ENCODE results near the gene CENPQ. TPM values are rescaled to one million over a fixed set of nuclear protein-coding genes. Genes with fewer than 3 reads are reported as not detected.
A peak's percentile ranks its signal among the peaks of the same experiment; 100 is the strongest.

CENPQ gene
- total RNA-seq, 1 donor from 2014 or later: 48.8 TPM

- no peaks in the 10 kb centered on the region for H3K27me3 ChIP-seq
- Mint-ChIP-seq H3K27me3 (ENCODE audit: insufficient read depth, low read depth) (no peaks in the 10 kb centered on the region), H3K4me1 (no peaks in the 10 kb centered on the region), H3K4me3 (no peak overlapping the region), H3K27ac (no peak overlapping the region), H3K36me3 (no peaks in the 10 kb centered on the region), H3K9me3 (no peaks in the 10 kb centered on the region)
- no peak for DNase-seq (ENCODE audit: low spot score)
- H2AFZ ChIP-seq (replicated peaks): peak overlapping the region; percentile 72
- H3K27ac ChIP-seq: no peak overlapping the region
- H3K9ac ChIP-seq: no peak overlapping the region
- no peaks in the 10 kb centered on the region for H3K36me3 ChIP-seq
- TF ChIP-seq EZH2phosphoT487 (IDR thresholded peaks at IDR 0.05) (no peak), EZH2 (IDR thresholded peaks at IDR 0.05) (no peak), CTCF (IDR thresholded peaks at IDR 0.05) (no peak)
- no peaks in the 10 kb centered on the region for H3K9me3 ChIP-seq (ENCODE audit: low read depth)
- H3K4me2 ChIP-seq: no peak overlapping the region
- no peaks in the 10 kb centered on the region for H3K4me1 ChIP-seq
- no peaks in the 10 kb centered on the region for H4K20me1 ChIP-seq (ENCODE audit: low read depth)
- H3K4me3 ChIP-seq: no peak overlapping the region
- H3K79me2 ChIP-seq (ENCODE audit: low read depth): no peaks in the 10 kb centered on the region
- no peaks in the 10 kb centered on the region for H3F3A ChIP-seq (ENCODE audit: low read depth)
These were observed 63.4 kb downstream of the CENPQ start for GRCh38 chr6:49526598-49526997.

GRCh38 chr6:49527320-49527719, 64.2 kb downstream of the CENPQ start:
- Histone ChIP-seq H3K4me2 (no peak overlapping the region), H2AFZ (replicated peaks) (peak overlapping the region; percentile 72), H3K9me3 (ENCODE audit: low read depth) (no peaks in the 10 kb centered on the region), H3K27ac (no peak overlapping the region), H4K20me1 (ENCODE audit: low read depth) (no peaks in the 10 kb centered on the region), H3K27me3 (no peaks in the 10 kb centered on the region), H3F3A (ENCODE audit: low read depth) (no peaks in the 10 kb centered on the region), H3K36me3 (no peaks in the 10 kb centered on the region), H3K9ac (no peak overlapping the region), H3K4me1 (no peaks in the 10 kb centered on the region), H3K79me2 (ENCODE audit: low read depth) (no peaks in the 10 kb centered on the region), H3K4me3 (no peak overlapping the region)
- no peaks in the 10 kb centered on the region for H3K36me3 Mint-ChIP-seq
- no peaks in the 10 kb centered on the region for H3K27me3 Mint-ChIP-seq (ENCODE audit: insufficient read depth, low read depth)
- H3K9me3 Mint-ChIP-seq: no peaks in the 10 kb centered on the region
- TF ChIP-seq EZH2 (IDR thresholded peaks at IDR 0.05) (no peak), EZH2phosphoT487 (IDR thresholded peaks at IDR 0.05) (no peak), CTCF (IDR thresholded peaks at IDR 0.05) (no peak)
- H3K27ac Mint-ChIP-seq: no peak overlapping the region
- DNase-seq (ENCODE audit: low spot score): no peak
- H3K4me1 Mint-ChIP-seq: no peaks in the 10 kb centered on the region
- H3K4me3 Mint-ChIP-seq: no peak overlapping the region

- Histone ChIP-seq H3K9ac (no peak overlapping the region), H4K20me1 (ENCODE audit: low read depth) (no peaks in the 10 kb centered on the region), H3K27ac (no peak overlapping the region), H3K27me3 (no peaks in the 10 kb centered on the region), H3K79me2 (ENCODE audit: low read depth) (no peaks in the 10 kb centered on the region), H3K9me3 (ENCODE audit: low read depth) (no peaks in the 10 kb centered on the region), H3K4me1 (no peaks in the 10 kb centered on the region), H3K4me2 (no peak overlapping the region), H2AFZ (replicated peaks) (no peak overlapping the region), H3K4me3 (no peak overlapping the region), H3K36me3 (no peaks in the 10 kb centered on the region), H3F3A (ENCODE audit: low read depth) (no peaks in the 10 kb centered on the region)
- Mint-ChIP-seq H3K36me3 (no peaks in the 10 kb centered on the region), H3K4me3 (no peak overlapping the region), H3K4me1 (no peaks in the 10 kb centered on the region), H3K9me3 (no peaks in the 10 kb centered on the region), H3K27ac (no peak overlapping the region), H3K27me3 (ENCODE audit: insufficient read depth, low read depth) (no peaks in the 10 kb centered on the region)
- no peak for DNase-seq (ENCODE audit: low spot score)
- TF ChIP-seq EZH2phosphoT487 (IDR thresholded peaks at IDR 0.05): no peak
- TF ChIP-seq CTCF (IDR thresholded peaks at IDR 0.05): no peak
- TF ChIP-seq EZH2 (IDR thresholded peaks at IDR 0.05): no peak
These were observed 65.4 kb downstream of the CENPQ start for GRCh38 chr6:49528571-49528970.
